SK-N-SH (cell line): ENCODE data around the gene RP9. TPM values are rescaled to one million over a fixed set of nuclear protein-coding genes. Genes with fewer than 3 reads are reported as not detected.

Experiments used
- CTCF ChIA-PET: fragments of 300-600, 350-600 bp; formaldehyde crosslinking; extraction: SDS; loops from one replicate; lab custom pipeline; 2021; lab: Yijun Ruan, JAX
- POLR2A ChIA-PET: fragments of 350-600 bp; sonication (Branson Sonifier 250); formaldehyde crosslinking; extraction: SDS; loops from one replicate; lab custom pipeline; 2020; ENCODE audit warnings: antibody characterized with exemption, inconsistent platforms; lab: Yijun Ruan, JAX
- DNase-seq: peaks from one replicate; pipeline ENCODE4 v3.0.0; 2012
- H2AFZ ChIP-seq: fragments of 200-600 bp; sonication (generic); 2 replicates; pipeline ENCODE4 v1.8.1; 2016; ENCODE audit warnings: antibody characterized with exemption, mild to moderate bottlenecking, low read depth
- H3F3A ChIP-seq: fragments of 200-600 bp; sonication (generic); replicated peaks from 2 replicates; pipeline ENCODE3; 2016; ENCODE audit warnings: antibody characterized with exemption, mild to moderate bottlenecking; ENCODE audit not compliant: insufficient read depth
- H3K27ac ChIP-seq, 2 experiments: fragments of 200-500 bp in 1 of 2; fragments of 200-600 bp in 1 of 2; sonication (Bioruptor generic) in 1 of 2; sonication (generic), shearing (Covaris generic) in 1 of 2; 2 replicates each; pipeline versions ENCODE4 v1.5.1 to v1.6.1; 2014 to 2016; ENCODE audit warnings: low read depth in 2 of 2, inconsistent platforms in 1 of 2, low read length in 1 of 2, mild to moderate bottlenecking in 1 of 2, mixed read lengths in 1 of 2
- H3K27me3 ChIP-seq: fragments of 200-600 bp; sonication (generic), shearing (Covaris generic); 2 replicates; pipeline ENCODE4 v1.6.1; 2016; ENCODE audit warnings: mixed run types; ENCODE audit not compliant: insufficient read depth
- H3K36me3 ChIP-seq, 2 experiments: fragments of 200-500 bp in 1 of 2; fragments of 200-600 bp in 1 of 2; sonication (Bioruptor generic) in 1 of 2; sonication (generic) in 1 of 2; replicated peaks in 1 of 2; 2 replicates each; pipeline versions ENCODE3 to v1.5.1; 2014 to 2016; ENCODE audit warnings: low read length in 1 of 2, mild to moderate bottlenecking in 1 of 2; ENCODE audit not compliant: insufficient read depth in 2 of 2, control insufficient read depth in 1 of 2
- H3K4me1 ChIP-seq, 2 experiments: fragments of 200-500 bp in 1 of 2; fragments of 200-600 bp in 1 of 2; sonication (Bioruptor generic) in 1 of 2; sonication (generic), shearing (Covaris generic) in 1 of 2; 2 replicates each; pipeline versions ENCODE4 v1.5.1 to v1.6.1; 2014 to 2016; ENCODE audit warnings: low read depth in 1 of 2, low read length in 1 of 2, mixed run types in 1 of 2; ENCODE audit not compliant: insufficient read depth in 2 of 2, control insufficient read depth in 1 of 2
- H3K4me2 ChIP-seq: fragments of 200-600 bp; sonication (generic), shearing (Covaris generic); 2 replicates; pipeline ENCODE4 v1.6.1; 2017; ENCODE audit warnings: mixed run types
- H3K4me3 ChIP-seq, 2 experiments: fragments of 200-500 bp in 1 of 2; fragments of 200-600 bp in 1 of 2; sonication (Bioruptor generic) in 1 of 2; sonication (generic), shearing (Covaris generic) in 1 of 2; 2 replicates each; pipeline versions ENCODE4 v1.5.1 to v1.8.1; 2014 to 2016; ENCODE audit warnings: low read depth in 2 of 2, inconsistent platforms in 1 of 2, low read length in 1 of 2, mild to moderate bottlenecking in 1 of 2, mixed read lengths in 1 of 2, moderate library complexity in 1 of 2
- H3K79me2 ChIP-seq: fragments of 200-600 bp; sonication (generic); 2 replicates; pipeline ENCODE4 v1.8.1; 2017; ENCODE audit warnings: mild to moderate bottlenecking; ENCODE audit not compliant: insufficient read depth
- H3K9ac ChIP-seq: fragments of 200-600 bp; sonication (generic); 2 replicates; pipeline ENCODE4 v1.6.1; 2017; ENCODE audit warnings: mixed run types
- H3K9me2 ChIP-seq: fragments of 200-600 bp; sonication (generic); 2 replicates; pipeline ENCODE4 v1.6.1; 2017; ENCODE audit warnings: mixed run types
- H3K9me3 ChIP-seq: fragments of 200-600 bp; sonication (generic); 2 replicates; pipeline ENCODE4 v1.6.1; 2017; ENCODE audit warnings: mixed run types, mild to moderate bottlenecking, moderate library complexity
- H4K20me1 ChIP-seq: fragments of 200-600 bp; sonication (generic); 2 replicates; pipeline ENCODE4 v1.6.1; 2017; ENCODE audit warnings: mild to moderate bottlenecking, mixed run types; ENCODE audit not compliant: insufficient read depth
- CTCF ChIP-seq: fragments of 200-600 bp; sonication (generic); IDR thresholded peaks from 2 replicates; pipeline ENCODE4 v1.6.1; 2017; ENCODE audit warnings: antibody characterized with exemption, mild to moderate bottlenecking, moderate library complexity
- EP300 ChIP-seq, 2 experiments: IDR thresholded peaks; 2 replicates each; pipeline versions ENCODE4 v1.4.0 to v1.6.1; 2012; ENCODE audit warnings: borderline replicate concordance in 1 of 2, low read depth in 1 of 2, low read length in 1 of 2
- EZH2phosphoT487 ChIP-seq: fragments of 200-600 bp; sonication (generic); IDR thresholded peaks from 2 replicates; pipeline ENCODE4 v1.6.1; 2017; ENCODE audit warnings: low read depth, mixed run types, mild to moderate bottlenecking, antibody characterized with exemption, moderate library complexity, borderline replicate concordance
- FOXJ3 ChIP-seq: sonication (generic); formaldehyde crosslinking; IDR thresholded peaks from 2 replicates; pipeline ENCODE4 v1.5.1; 2020; ENCODE audit warnings: mild to moderate bottlenecking, missing genetic modification reagents
- FOXM1 ChIP-seq: IDR thresholded peaks from 2 replicates; pipeline ENCODE4 v1.4.0; 2012; ENCODE audit warnings: low read depth, mild to moderate bottlenecking
- GATA2 ChIP-seq: sonication (generic); formaldehyde crosslinking; IDR thresholded peaks from 2 replicates; pipeline ENCODE4 v1.5.0; 2020; ENCODE audit warnings: mild to moderate bottlenecking, missing genetic modification reagents
- JUND ChIP-seq: IDR thresholded peaks from 2 replicates; pipeline ENCODE4 v1.4.0; 2012
- NFIC ChIP-seq: IDR thresholded peaks from 2 replicates; pipeline ENCODE4 v1.4.0; 2012; ENCODE audit warnings: borderline replicate concordance
- NRF1 ChIP-seq: IDR thresholded peaks from 2 replicates; pipeline ENCODE4 v1.6.1; 2012; ENCODE audit warnings: low read depth, mild to moderate bottlenecking, low read length
- PBX3 ChIP-seq: IDR thresholded peaks from 2 replicates; pipeline ENCODE4; 2012
- POLR2AphosphoS5 ChIP-seq: IDR thresholded peaks from 2 replicates; pipeline ENCODE4 v1.6.1; 2012; ENCODE audit warnings: low read depth, low read length
- RCOR1 ChIP-seq: fragments of 150-350 bp; IDR thresholded peaks from 2 replicates; pipeline ENCODE4 v1.6.1; 2017; ENCODE audit warnings: antibody characterized with exemption, low read length
- REST ChIP-seq: IDR thresholded peaks from 2 replicates; pipeline ENCODE4 v1.6.1; 2012; ENCODE audit warnings: mild to moderate bottlenecking, low read depth, low read length, moderate library complexity
- SMC3 ChIP-seq: IDR thresholded peaks from 2 replicates; pipeline ENCODE4 v1.6.1; 2012; ENCODE audit warnings: low read depth, low read length, improper control_type of control experiment
- TAF1 ChIP-seq: IDR thresholded peaks from 2 replicates; pipeline ENCODE4 v1.6.1; 2012; ENCODE audit warnings: low read depth, mild to moderate bottlenecking, low read length, moderate library complexity, borderline replicate concordance
- TCF12 ChIP-seq: IDR thresholded peaks from 2 replicates; pipeline ENCODE4 v1.4.0; 2012
- USF2 ChIP-seq: fragments of 150-350 bp; IDR thresholded peaks from 2 replicates; pipeline ENCODE4 v1.6.1; 2017; ENCODE audit warnings: antibody characterized with exemption, low read length, low read depth, borderline replicate concordance
- YY1 ChIP-seq: IDR thresholded peaks from 2 replicates; pipeline ENCODE4 v1.4.0; 2012; ENCODE audit warnings: low read depth, mild to moderate bottlenecking
- WGBS: methylation state at CpG from one replicate; pipeline ENCODE4 v1.1.6; 2017; ENCODE audit warnings: low lambda C conversion rate; 5-methylcytosine and 5-hydroxymethylcytosine counted together
- polyA plus RNA-seq, 3 experiments: library from polyadenylated mRNA; depleted of rRNA; stranded (reverse); fragments of >200 nt; gene quantifications; 2 replicates each; pipeline ENCODE4 v1.2.3, GENCODE V29; 2012

The RP9 gene
- polyA plus RNA-seq, 1 of the 3 experiments (the other 2 are of a cell fraction) = 31.6 TPM

- Histone ChIP-seq H3K27me3 (no peaks in the 10 kb centered on the region), H3F3A (no peaks in the 10 kb centered on the region), H3K4me2 (no peak overlapping the region), H3K27ac (no peak overlapping the region), H3K36me3 (no peaks in the 10 kb centered on the region), H3K9me3 (no peaks in the 10 kb centered on the region), H2AFZ (no peak overlapping the region), H3K79me2 (no peaks in the 10 kb centered on the region), H3K4me1 (no peaks in the 10 kb centered on the region)
- no peak for DNase-seq
- CTCF ChIA-PET = no interaction called here
- no peak for TF ChIP-seq NRF1
- no peak for TF ChIP-seq PBX3
- TF ChIP-seq EZH2phosphoT487 = no peak
- TF ChIP-seq JUND = no peak
- TF ChIP-seq POLR2AphosphoS5 = no peak
- TF ChIP-seq FOXJ3 (CRISPR knock-in tag) = no peak
- TF ChIP-seq CTCF = no peak
- no peak for TF ChIP-seq SMC3
- TF ChIP-seq REST = no peak
- TF ChIP-seq USF2 = no peak
- no peak for TF ChIP-seq RCOR1
- no peak for TF ChIP-seq TAF1
- no peak for TF ChIP-seq TCF12
- no peak for TF ChIP-seq FOXM1
- TF ChIP-seq NFIC = no peak
- no peak for TF ChIP-seq YY1
- no peak for TF ChIP-seq GATA2 (CRISPR knock-in tag)
- no peak for TF ChIP-seq EP300 (IDR thresholded peaks at IDR 0.05; ENCODE audit: borderline replicate concordance in 1 of 2, low read depth in 1 of 2, low read length in 1 of 2)
- TF ChIP-seq, all 33 proteins: peak for 0
- Histone ChIP-seq H3K9ac (no peak overlapping the region), H3K4me3 (no peak overlapping the region), H3K9me2 (no peaks in the 10 kb centered on the region), H4K20me1 (no peaks in the 10 kb centered on the region)
- WGBS = 36% methylated on average over 4 of the region's 4 CpGs
- POLR2A ChIA-PET = no interaction called here
Observed at GRCh38 chr7:33143996-33144718, 35.0 kb upstream of the RP9 start.
